ENCODE data around the gene NBEAL2. TPM values are rescaled to one million over a fixed set of nuclear protein-coding genes. Genes with fewer than 3 reads are reported as not detected.

NBEAL2 gene
- total RNA-seq, 4 donors from 2014 or later = 17.4 to 113 (median 33.6) TPM

DNA sequence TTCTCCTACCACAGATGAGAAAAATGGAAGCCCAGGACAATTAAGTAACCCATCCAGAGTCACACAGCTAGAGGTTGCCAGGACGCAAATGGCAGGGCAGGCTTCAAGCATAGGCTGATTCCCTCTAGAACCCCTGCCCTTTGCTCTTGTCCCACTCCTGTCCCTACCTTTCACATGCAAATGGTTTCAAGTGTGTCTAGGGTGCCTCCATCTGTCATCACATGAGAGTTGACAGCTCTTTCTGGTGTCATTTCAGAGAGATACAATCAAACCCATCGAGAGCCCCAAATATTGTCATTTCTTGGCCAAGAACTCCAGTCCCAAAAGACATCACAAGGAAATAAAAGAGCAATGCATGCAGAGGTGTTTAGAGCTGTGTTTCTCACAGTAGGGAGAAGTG is 26.7 kb upstream of the NBEAL2 start:
- ATAC-seq (ENCODE audit: low FRiP score) (no peak), DNase-seq (ENCODE audit: low spot score) (no peak)
- TF ChIP-seq, protein P1, sequence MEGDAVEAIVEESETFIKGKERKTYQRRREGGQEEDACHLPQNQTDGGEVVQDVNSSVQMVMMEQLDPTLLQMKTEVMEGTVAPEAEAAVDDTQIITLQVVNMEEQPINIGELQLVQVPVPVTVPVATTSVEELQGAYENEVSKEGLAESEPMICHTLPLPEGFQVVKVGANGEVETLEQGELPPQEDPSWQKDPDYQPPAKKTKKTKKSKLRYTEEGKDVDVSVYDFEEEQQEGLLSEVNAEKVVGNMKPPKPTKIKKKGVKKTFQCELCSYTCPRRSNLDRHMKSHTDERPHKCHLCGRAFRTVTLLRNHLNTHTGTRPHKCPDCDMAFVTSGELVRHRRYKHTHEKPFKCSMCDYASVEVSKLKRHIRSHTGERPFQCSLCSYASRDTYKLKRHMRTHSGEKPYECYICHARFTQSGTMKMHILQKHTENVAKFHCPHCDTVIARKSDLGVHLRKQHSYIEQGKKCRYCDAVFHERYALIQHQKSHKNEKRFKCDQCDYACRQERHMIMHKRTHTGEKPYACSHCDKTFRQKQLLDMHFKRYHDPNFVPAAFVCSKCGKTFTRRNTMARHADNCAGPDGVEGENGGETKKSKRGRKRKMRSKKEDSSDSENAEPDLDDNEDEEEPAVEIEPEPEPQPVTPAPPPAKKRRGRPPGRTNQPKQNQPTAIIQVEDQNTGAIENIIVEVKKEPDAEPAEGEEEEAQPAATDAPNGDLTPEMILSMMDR (IDR thresholded peaks at IDR 0.05) = no peak

DNA sequence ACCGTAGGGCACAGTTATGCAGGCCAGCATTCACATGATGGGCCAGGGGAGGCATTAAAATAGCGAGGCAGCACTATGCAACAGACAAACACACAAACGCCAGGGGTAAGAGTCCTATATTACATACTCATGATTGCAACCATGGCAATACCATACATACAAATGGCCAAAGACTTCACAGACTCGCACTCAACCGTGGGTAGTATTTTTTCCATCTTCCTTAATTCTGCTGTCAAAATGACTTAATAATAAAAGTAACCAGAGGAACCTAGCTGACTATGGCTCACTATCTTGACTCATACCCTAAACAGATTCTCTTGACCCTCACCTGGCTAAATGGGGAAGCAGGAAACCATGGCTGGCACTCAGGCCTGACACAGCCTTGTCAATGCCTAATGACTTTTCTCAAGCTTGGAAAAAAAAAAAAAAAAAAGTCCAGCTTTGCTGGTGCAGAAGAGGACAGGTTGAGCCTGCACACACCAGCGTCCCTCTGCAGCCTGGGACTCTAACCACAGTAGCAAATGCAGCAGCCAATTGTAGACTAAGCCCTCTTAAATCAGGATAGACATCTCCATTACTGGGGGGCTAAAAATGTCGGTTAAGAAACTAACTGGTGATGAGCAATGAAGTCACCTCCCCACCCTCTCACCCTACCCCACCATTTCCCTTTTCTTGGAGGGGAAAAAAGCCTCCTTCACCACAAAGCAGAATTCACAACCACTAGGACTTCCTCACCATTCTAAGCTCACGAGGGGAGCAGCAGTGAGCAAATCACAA is 26.0 kb upstream of the NBEAL2 start:
- TF ChIP-seq, protein P1 (IDR thresholded peaks at IDR 0.05) = no peak
- no peak for DNase-seq (ENCODE audit: low spot score)
- no peak for ATAC-seq (ENCODE audit: low FRiP score)

DNA sequence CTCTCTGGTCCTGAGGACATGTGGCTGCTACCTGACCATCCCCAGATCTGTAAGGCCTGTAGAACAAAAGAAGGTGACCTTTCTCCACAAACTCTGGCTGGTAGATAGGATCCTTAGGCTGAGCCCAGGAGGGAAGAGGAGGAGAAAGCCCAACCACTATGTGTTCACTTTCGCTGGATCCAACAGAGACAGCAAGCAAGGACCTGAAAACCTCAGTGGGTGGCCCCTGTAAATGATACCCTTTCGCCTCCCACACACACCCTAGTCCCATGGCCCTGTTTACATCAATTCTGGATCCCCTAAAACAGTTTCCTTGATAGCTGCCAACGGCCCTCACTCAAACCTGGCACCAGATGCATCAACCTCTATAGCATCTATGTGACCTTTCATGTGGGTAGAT is 25.3 kb upstream of the NBEAL2 start:
- TF ChIP-seq, protein P1 (IDR thresholded peaks at IDR 0.05) = no peak
- no peak for DNase-seq (ENCODE audit: low spot score)
- ATAC-seq (ENCODE audit: low FRiP score) = no peak

DNA sequence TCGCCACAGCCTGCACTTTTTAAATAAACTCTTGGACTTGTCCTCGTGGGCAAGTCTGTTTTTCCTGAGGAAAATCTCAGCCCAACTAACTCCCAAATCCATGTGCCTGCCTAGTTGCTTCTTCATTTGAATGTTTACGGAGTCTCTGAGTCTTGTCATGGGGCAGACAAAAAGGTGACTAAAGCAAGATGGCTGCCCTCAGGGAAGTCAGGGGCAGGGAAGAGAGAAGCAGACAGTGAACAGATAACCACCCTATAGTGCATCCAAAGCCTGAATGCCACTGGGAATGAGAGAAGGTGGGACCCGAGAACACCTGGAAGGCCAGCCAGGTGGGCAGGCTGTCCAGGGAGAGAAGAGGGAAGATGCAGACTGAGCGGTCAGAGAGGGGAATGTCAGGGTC is 24.3 kb upstream of the NBEAL2 start:
- TF ChIP-seq, protein P1 (IDR thresholded peaks at IDR 0.05) = no peak
- ATAC-seq (ENCODE audit: low FRiP score) (no peak), DNase-seq (ENCODE audit: low spot score) (no peak)

DNA sequence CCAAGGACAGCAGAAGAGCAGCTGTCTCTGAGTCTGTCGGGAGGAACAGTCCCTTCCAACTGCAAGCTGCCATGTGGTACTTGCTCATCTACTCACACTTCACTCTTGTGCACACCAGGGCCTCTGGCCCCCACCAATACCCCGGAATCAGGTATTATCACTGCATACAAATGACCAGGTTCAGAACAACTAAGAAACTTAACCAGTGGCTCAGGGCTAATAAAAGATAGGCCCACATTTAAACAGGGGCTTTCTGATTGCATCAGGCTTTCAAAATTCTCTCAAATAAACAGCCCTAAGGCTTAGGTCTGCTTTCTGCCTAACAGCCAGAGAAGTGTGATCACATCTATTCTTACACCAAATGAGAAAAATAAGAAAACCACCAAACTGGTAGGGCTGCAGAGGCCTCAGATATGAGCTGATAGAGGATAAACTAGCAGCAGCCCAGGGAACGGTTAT is 23.6 kb upstream of the NBEAL2 start:
- ATAC-seq (ENCODE audit: low FRiP score) = no peak
- TF ChIP-seq, protein P1 (IDR thresholded peaks at IDR 0.05) = no peak
- DNase-seq (ENCODE audit: low spot score) = no peak

DNA sequence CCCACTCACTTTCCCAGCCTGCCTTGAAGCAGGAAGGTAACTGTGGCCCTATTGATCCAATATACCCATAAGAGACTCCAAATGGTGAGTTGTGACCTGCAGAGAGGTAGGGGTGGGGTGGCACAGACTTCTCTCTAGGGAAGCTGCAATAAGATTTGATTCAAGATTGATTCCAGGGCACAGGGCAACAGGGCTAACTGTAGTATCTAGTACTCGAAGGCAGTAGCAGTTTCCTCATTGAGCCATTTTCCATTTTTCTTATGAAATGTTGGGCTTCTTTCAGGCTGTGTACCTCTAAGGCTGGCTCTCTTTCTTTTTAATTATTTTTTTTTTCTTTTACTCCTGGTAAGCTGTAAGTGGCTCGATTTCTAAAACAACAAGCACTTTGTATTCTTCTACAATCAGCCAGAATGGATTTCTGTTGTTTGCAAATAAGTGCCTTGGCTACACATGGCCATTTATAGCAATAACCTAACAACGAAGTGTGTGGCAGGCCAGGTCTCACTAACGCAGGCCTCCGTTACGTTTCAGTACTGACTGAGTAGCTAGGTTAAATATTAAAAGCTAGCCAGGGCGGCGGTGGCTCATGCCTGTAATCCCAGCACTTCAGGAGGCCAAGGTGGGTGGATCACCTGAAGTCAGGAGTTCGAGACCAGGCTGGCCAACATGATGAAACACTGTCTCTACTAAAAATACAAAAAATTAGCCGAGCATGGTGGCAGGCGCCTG is 22.2 kb upstream of the NBEAL2 start:
- DNase-seq (ENCODE audit: low spot score) = no peak
- TF ChIP-seq, protein P1 (IDR thresholded peaks at IDR 0.05) = no peak
- no peak for ATAC-seq (ENCODE audit: low FRiP score)

All from omental fat pad (tissue), 4 donors.